GM10847 (cell line): Measurements from ENCODE around the gene QSOX2.

Experiments used
- POLR2A ChIP-seq: IDR thresholded peaks from 2 replicates; pipeline ENCODE4 v1.6.1; 2011; ENCODE audit not compliant: insufficient read length; ENCODE audit errors: extremely low read depth

The QSOX2 gene

DNA sequence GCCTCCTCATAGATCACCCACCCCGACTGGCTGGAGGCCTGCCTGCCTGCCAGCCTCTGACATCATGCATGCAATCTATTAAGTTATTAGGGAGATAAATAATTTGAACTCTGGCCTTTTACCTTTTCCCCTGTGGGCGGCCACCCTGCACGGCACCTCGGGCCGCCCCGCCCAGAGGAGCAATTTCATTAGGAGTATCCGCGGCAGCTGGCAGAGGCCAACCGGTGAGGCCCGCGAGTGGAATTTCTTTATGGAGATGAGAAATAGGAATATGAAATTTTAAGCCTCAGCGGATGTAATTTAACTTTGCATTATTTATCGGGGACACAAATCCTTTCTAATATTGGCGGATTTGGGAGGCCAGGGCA, 63.2 kb downstream of the QSOX2 start:
- no peak for TF ChIP-seq POLR2A

- TF ChIP-seq POLR2A, result no peak
Observed at GRCh38 chr9:136181784-136182419, 63.7 kb downstream of the QSOX2 start.

- no peak for TF ChIP-seq POLR2A
Observed at GRCh38 chr9:136180586-136180985, 65.0 kb downstream of the QSOX2 start.

DNA sequence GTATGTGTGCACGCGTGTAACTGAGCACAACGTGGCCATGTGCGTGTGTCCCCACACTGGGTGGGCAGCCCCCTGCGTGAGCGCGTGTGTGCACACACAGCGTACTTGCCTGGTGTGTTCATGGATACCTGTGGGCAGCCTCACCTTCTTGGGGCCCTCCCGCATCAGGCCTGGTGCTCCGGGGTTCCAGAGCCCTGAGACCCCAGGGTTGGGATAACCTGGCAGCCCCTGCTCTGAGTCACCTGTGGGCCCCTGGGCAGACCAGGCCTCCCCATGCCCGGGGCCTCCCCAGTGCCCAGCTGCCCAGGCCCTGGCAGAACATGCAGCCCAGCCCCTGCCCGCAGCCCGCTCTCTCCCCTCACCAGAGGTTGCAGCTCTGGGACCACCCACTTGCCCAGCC, 65.9 kb downstream of the QSOX2 start:
- no peak for TF ChIP-seq POLR2A

DNA sequence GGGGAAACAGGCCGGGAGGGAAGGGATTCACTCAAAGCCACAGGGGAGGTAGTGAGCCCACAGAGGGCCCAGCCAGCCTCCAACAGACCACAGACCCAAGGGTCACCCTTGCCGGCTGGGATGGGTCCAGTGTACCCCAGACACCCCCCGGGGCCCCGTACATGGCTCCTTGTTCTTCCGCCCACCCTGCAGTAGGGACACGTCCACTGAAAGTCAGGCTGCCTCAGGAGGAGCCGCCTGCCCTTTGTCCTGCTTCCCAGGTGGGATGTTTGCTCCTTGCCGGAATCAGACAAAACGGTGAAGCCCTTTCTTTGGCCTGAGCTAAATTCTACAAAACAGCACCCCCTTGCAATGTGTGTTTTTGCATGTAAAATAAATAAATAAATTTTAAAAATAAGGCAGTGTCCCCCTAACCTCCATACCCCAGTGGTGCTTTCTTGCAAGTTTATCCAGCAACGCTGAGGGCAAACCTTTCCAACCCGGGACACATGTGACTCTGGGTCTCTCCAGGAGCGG, 66.5 kb downstream of the QSOX2 start:
- TF ChIP-seq POLR2A, result no peak

DNA sequence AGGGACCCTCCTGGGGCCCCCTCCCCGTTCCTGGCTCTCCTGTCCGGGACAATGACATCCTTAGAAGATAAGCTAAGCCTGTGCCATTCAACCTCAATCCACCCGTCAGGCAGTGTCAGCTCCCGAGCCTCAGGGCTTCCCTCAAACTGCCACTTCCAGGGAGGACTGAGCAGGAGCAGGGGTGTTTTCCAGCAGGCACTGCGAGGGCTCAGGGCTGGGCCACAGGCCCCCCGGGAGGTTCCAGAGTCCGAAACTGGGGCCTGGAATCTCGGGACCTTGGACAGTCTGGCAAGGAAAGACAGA, 66.9 kb downstream of the QSOX2 start:
- TF ChIP-seq POLR2A, result no peak

- TF ChIP-seq POLR2A, result no peak
Observed at GRCh38 chr9:136178061-136178772, 67.4 kb downstream of the QSOX2 start.

GRCh38 chr9:136177224-136177623, 68.4 kb downstream of the QSOX2 start:
- TF ChIP-seq POLR2A, result no peak

- TF ChIP-seq POLR2A, result no peak
Observed at GRCh38 chr9:136175616-136176197, 69.9 kb downstream of the QSOX2 start.

DNA sequence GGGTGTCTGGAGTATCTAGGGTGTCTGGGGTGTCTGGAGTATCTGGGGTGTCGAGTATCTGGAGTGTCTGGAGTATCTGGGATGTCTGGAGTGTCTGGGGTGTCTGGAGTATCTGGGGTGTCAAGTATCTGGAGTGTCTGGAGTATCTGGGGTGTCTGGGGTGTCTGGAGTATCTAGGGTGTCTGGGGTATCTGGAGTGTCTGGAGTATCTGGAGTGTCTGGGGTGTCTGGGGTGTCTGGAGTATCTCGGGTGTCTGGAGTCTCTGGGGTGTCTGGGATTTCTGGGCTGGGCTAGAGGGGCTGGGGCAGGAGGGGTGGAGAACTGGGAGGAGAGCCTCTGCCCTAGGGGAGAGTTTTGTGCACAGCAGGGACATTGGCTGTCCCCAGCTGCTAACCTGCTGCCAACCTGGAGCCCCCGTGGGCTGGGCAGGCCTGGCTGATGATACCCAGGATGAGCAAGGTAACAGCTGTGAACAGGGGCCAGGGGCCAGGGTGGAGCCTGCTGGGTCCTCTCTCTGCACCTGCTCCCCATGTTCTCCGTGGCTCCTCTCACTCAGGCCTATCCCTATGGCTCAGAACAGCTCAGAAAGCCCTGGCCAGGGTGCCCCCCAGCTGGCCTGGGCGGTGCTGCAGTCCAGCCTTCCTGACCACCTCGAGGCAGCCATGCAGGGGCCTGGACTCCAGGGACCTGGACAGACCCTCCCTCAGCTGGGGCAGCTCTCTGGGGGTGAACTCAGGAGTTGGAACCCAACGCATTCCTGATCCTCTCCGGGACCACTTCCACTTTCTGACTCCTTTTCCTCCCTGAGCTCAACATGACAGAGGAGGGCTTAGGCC, 70.6 kb downstream of the QSOX2 start:
- TF ChIP-seq POLR2A, result no peak

GRCh38 chr9:136173648-136174290, 71.8 kb downstream of the QSOX2 start:
- TF ChIP-seq POLR2A, result no peak

DNA sequence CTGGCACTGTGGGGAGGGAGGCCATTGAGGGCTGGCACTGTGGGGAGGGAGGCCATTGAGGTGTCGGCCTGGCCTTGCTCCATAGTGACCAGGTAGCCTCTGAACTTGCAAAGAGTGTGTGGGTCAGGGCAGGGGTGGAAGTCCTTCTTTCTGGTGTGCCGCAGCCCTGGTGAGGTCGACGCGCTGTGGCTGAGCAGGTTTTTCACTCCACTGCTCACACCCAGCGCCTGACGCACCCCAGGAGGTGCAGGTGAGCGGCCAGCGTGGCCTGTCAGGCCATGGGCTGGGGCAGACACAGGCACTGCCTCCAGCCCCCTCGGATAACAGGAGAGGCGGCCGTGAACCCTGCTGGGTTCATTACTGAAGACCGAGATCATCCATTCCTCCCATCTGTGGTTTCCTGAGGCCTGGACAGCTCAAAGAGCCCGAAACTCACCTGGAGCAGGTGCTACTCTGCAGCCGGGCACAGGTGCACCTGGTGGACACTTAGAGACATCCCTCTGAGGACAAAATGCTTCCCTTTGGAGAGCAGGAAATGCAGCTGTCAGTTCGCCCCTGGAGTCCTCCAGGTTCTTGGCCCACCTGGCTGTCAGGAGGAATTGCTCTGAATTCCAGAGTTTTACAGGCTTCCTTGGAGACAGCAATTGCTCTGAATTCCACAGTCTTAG, 73.1 kb downstream of the QSOX2 start:
- no peak for TF ChIP-seq POLR2A

DNA sequence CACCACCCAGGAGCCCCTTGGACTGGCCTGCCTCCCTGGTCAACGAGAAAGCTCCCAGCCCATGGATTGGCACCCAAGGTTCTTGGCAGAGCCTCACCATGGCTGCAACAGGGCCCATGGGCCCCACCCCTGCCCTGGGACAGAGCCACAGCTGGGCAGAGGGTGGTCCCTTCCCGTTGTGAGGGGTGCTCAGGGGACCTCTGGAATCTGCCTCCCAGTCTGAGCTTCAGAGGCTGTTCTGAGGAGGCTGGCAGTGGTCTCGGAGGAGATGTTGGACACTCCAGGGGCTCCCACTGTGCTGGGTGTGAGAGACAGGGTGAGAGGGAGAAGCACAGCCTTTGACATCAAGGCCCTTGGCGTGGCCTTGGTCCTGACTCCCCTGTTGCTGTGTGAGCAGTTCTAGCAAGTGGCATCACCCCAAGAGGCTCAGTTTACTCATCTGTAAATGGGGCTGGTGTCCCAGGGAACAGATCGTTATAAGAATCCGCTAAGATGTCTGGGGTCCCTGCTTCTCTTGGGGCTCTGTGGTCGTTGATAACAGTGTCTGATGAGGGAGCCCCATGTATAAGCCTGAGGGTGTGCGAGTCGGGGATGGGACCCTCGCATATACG, 73.7 kb downstream of the QSOX2 start:
- TF ChIP-seq POLR2A, result no peak
